ENCODE measurements around the gene FGB. TPM values are rescaled to one million over a fixed set of nuclear protein-coding genes. Genes with fewer than 3 reads are reported as not detected.

Gene FGB
- total RNA-seq, 1 donor from 2014 or later: not detected

DNA sequence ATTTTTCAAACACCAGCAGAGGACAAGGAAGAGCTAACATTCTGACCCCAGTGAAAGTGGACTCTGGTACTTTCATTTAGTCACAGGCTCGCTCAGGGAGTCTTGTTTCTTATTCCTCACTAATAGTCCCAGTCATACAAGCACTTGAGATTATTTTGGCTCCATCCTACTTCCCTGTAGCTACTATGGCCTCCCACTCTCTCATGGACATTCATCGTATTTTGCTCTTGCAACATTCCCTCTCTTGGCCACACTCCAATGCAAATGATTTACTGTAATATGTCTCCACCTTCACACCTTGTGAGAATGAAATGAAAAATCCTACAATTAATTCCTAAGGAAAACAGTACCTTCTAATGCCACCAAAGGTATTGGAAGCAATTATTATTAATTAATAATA is 33.9 kb upstream of the FGB start:
- no peak overlapping the region for H3K9ac ChIP-seq
- TF ChIP-seq EZH2 (IDR thresholded peaks at IDR 0.05) (no peak), EZH2phosphoT487 (IDR thresholded peaks at IDR 0.05) (no peak)
- TF ChIP-seq, protein P1, sequence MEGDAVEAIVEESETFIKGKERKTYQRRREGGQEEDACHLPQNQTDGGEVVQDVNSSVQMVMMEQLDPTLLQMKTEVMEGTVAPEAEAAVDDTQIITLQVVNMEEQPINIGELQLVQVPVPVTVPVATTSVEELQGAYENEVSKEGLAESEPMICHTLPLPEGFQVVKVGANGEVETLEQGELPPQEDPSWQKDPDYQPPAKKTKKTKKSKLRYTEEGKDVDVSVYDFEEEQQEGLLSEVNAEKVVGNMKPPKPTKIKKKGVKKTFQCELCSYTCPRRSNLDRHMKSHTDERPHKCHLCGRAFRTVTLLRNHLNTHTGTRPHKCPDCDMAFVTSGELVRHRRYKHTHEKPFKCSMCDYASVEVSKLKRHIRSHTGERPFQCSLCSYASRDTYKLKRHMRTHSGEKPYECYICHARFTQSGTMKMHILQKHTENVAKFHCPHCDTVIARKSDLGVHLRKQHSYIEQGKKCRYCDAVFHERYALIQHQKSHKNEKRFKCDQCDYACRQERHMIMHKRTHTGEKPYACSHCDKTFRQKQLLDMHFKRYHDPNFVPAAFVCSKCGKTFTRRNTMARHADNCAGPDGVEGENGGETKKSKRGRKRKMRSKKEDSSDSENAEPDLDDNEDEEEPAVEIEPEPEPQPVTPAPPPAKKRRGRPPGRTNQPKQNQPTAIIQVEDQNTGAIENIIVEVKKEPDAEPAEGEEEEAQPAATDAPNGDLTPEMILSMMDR (IDR thresholded peaks at IDR 0.05): no peak
- H3K27ac ChIP-seq: no peak overlapping the region
- H3K4me3 ChIP-seq: no peak overlapping the region
- H3F3A ChIP-seq (ENCODE audit: low read depth): no peaks in the 10 kb centered on the region
- no peak overlapping the region for H3K27ac Mint-ChIP-seq
- H3K4me1 ChIP-seq: no peaks in the 10 kb centered on the region
- H3K36me3 Mint-ChIP-seq: no peaks in the 10 kb centered on the region
- H3K4me3 Mint-ChIP-seq: no peak overlapping the region
- no peaks in the 10 kb centered on the region for H3K27me3 ChIP-seq
- H3K4me2 ChIP-seq: no peak overlapping the region
- H3K36me3 ChIP-seq: no peaks in the 10 kb centered on the region
- H4K20me1 ChIP-seq (ENCODE audit: low read depth): no peaks in the 10 kb centered on the region
- H3K27me3 Mint-ChIP-seq (ENCODE audit: insufficient read depth, low read depth): peaks cover 2% of the 10 kb centered on the region
- no peaks in the 10 kb centered on the region for H3K9me3 ChIP-seq (ENCODE audit: low read depth)
- H3K4me1 Mint-ChIP-seq: no peaks in the 10 kb centered on the region
- no peak for DNase-seq (ENCODE audit: low spot score)
- no peaks in the 10 kb centered on the region for H3K79me2 ChIP-seq (ENCODE audit: low read depth)
- H3K9me3 Mint-ChIP-seq: no peaks in the 10 kb centered on the region
- H2AFZ ChIP-seq (replicated peaks): no peak overlapping the region

DNA sequence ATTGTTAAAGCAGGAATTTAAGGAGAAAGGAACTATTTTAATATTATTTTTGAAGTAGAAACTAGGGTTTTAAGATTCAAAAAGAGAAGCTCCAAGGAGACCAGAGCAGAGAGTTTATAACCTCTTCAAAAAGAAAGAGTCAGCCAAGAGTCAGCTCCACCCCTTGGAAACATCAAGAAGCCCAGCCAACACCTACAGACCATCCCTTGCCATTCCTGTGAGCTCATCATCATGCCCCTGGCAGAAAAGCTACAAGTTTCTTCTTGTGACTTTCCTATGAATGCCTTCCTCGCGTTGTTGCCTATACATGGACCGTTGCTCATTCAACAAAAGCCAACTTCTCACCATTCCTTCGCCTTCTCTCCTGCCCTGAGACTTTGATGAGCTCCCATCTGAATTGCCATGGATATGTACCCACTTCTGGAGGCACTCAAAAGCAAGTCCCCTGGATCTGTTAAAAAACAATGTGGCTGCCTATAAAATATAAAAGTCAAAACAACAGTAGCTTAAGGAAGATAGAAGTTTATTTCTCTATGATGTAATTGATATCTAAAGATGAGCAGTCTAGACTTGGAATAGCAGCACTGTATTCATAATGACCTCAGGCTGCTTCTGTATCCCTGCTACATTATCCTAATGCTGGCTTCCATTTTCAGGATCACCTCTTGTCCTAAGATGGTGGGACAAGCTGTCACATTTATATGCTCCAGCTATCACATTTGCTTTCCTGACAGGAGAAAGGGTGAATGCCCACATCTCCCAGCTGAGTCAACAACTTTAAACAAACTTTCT is 32.9 kb upstream of the FGB start:
- Mint-ChIP-seq H3K27me3 (ENCODE audit: insufficient read depth, low read depth) (peaks cover 2% of the 10 kb centered on the region), H3K4me1 (no peaks in the 10 kb centered on the region), H3K4me3 (no peak overlapping the region), H3K27ac (no peak overlapping the region), H3K36me3 (no peaks in the 10 kb centered on the region), H3K9me3 (no peaks in the 10 kb centered on the region)
- Histone ChIP-seq H3K9ac (no peak overlapping the region), H3K9me3 (ENCODE audit: low read depth) (no peaks in the 10 kb centered on the region), H4K20me1 (ENCODE audit: low read depth) (no peaks in the 10 kb centered on the region), H2AFZ (replicated peaks) (no peak overlapping the region), H3K79me2 (ENCODE audit: low read depth) (no peaks in the 10 kb centered on the region), H3K27me3 (no peaks in the 10 kb centered on the region), H3K4me3 (no peak overlapping the region), H3K4me1 (no peaks in the 10 kb centered on the region), H3F3A (ENCODE audit: low read depth) (peaks cover 4% of the 10 kb centered on the region), H3K36me3 (no peaks in the 10 kb centered on the region), H3K27ac (no peak overlapping the region), H3K4me2 (no peak overlapping the region)
- no peak for DNase-seq (ENCODE audit: low spot score)
- TF ChIP-seq EZH2 (IDR thresholded peaks at IDR 0.05): no peak

DNA sequence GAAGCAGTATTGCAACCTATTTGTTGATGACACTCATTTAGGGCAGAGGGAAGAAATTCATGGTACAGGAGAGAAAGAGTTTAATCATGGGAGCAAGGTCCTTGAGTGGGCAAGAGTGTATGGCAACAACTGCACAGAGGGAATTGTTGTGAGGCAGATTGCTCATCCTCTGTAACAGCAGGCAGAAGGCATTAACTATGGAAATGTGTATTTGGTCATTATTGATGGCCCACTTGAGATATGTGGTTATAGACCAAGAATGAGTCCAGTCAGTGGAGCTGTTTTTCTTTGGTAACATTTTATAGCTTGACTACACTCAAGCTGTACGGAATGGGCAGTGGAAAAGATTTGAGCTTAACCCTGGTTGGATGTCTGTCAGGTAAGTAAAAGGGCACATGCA is 28.5 kb upstream of the FGB start:
- Histone ChIP-seq H3K79me2 (ENCODE audit: low read depth) (no peaks in the 10 kb centered on the region), H3K27me3 (no peaks in the 10 kb centered on the region), H2AFZ (replicated peaks) (no peak overlapping the region), H3K27ac (peak overlapping the region; percentile 6), H3F3A (ENCODE audit: low read depth) (peaks cover 23% of the 10 kb centered on the region), H3K4me3 (no peak overlapping the region), H3K4me1 (no peaks in the 10 kb centered on the region), H3K9me3 (ENCODE audit: low read depth) (no peaks in the 10 kb centered on the region), H3K4me2 (no peak overlapping the region), H3K36me3 (peaks cover 26% of the 10 kb centered on the region), H3K9ac (no peak overlapping the region), H4K20me1 (ENCODE audit: low read depth) (no peaks in the 10 kb centered on the region)
- Mint-ChIP-seq H3K4me1 (no peaks in the 10 kb centered on the region), H3K27ac (no peak overlapping the region), H3K9me3 (no peaks in the 10 kb centered on the region), H3K27me3 (ENCODE audit: insufficient read depth, low read depth) (peaks cover 2% of the 10 kb centered on the region), H3K36me3 (no peaks in the 10 kb centered on the region), H3K4me3 (no peak overlapping the region)
- TF ChIP-seq EZH2phosphoT487 (IDR thresholded peaks at IDR 0.05) (no peak), EZH2 (IDR thresholded peaks at IDR 0.05) (no peak)
- TF ChIP-seq, protein P1 (IDR thresholded peaks at IDR 0.05): no peak
- no peak for DNase-seq (ENCODE audit: low spot score)

DNA sequence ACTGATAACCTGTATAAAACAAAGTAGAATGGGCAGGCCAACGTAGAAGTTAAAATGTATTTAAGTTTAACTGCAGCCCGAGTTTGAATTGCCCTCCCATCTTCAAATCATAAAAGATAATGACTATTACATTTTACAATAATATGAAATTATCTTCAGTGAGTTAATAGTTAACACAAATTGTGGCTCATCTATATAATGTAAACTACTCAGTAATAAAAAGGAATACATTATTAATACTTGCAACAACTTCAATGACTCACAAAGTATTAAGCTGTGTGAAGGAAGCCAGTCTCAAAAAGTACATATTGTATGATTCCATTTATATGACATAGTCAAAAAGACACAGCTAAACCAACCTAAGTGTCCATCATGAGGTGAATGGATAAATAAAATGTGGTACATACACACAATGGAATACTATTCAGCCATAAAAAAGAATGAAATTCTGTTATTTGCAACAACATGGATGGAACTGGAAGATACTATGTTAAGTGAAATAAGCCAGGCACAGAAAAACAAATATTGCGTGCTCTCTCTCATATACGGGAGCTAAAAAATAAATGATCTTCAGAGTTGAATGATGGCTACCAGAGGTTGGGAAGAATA is 20.4 kb upstream of the FGB start:
- Mint-ChIP-seq H3K27me3 (ENCODE audit: insufficient read depth, low read depth) (no peaks in the 10 kb centered on the region), H3K9me3 (no peaks in the 10 kb centered on the region), H3K27ac (no peak overlapping the region), H3K4me3 (no peak overlapping the region), H3K4me1 (no peaks in the 10 kb centered on the region), H3K36me3 (peaks cover 25% of the 10 kb centered on the region)
- H3K36me3 ChIP-seq: peaks cover 79% of the 10 kb centered on the region
- H3K27ac ChIP-seq: no peak overlapping the region
- no peaks in the 10 kb centered on the region for H3K27me3 ChIP-seq
- H3K4me3 ChIP-seq: no peak overlapping the region
- no peaks in the 10 kb centered on the region for H4K20me1 ChIP-seq (ENCODE audit: low read depth)
- peaks cover 1% of the 10 kb centered on the region for H3K79me2 ChIP-seq (ENCODE audit: low read depth)
- H3K9me3 ChIP-seq (ENCODE audit: low read depth): no peaks in the 10 kb centered on the region
- no peak overlapping the region for H2AFZ ChIP-seq (replicated peaks)
- H3K9ac ChIP-seq: no peak overlapping the region
- DNase-seq (ENCODE audit: low spot score): no peak
- no peaks in the 10 kb centered on the region for H3K4me1 ChIP-seq
- H3F3A ChIP-seq (ENCODE audit: low read depth): no peaks in the 10 kb centered on the region
- no peak overlapping the region for H3K4me2 ChIP-seq
- no peak for TF ChIP-seq EZH2 (IDR thresholded peaks at IDR 0.05)
- TF ChIP-seq, protein P1 (IDR thresholded peaks at IDR 0.05): no peak
- TF ChIP-seq EZH2phosphoT487 (IDR thresholded peaks at IDR 0.05): no peak
